ENCODE results near the gene HCCS.

Gene HCCS

GRCh38 chrX:11111037-11111851 is at the start of gene HCCS:
Gene HCCS (plus strand): TSS chrX:11111332. CDS start chrX:11112061, 729 bp downstream.
- Histone ChIP-seq H3K4me3 (IDR thresholded peaks at IDR 0.05; ENCODE audit: insufficient read depth, low read depth, low read length) (no peak within 1 kb of the TSS), H4K20me1 (ENCODE audit: insufficient read depth) (no peaks in the 10 kb centered on the region), H3K79me2 (ENCODE audit: insufficient read depth, low read depth) (peaks cover 33% of the 10 kb centered on the region), H3K36me3 (ENCODE audit: insufficient read depth) (no peaks in the 10 kb centered on the region), H3K27ac (peak within 1 kb of the TSS; percentile 94), H2AFZ (ENCODE audit: low read depth) (peak within 1 kb of the TSS; percentile 82), H3K4me2 (peak within 1 kb of the TSS; percentile 53), H3K27me3 (ENCODE audit: insufficient read depth, low read depth) (no peaks in the 10 kb centered on the region), H3K9ac (peak within 1 kb of the TSS; percentile 98), H3K4me1 (ENCODE audit: low read depth, poor library complexity, severe bottlenecking) (peaks cover 31% of the 10 kb centered on the region)
- TF ChIP-seq, protein P1, sequence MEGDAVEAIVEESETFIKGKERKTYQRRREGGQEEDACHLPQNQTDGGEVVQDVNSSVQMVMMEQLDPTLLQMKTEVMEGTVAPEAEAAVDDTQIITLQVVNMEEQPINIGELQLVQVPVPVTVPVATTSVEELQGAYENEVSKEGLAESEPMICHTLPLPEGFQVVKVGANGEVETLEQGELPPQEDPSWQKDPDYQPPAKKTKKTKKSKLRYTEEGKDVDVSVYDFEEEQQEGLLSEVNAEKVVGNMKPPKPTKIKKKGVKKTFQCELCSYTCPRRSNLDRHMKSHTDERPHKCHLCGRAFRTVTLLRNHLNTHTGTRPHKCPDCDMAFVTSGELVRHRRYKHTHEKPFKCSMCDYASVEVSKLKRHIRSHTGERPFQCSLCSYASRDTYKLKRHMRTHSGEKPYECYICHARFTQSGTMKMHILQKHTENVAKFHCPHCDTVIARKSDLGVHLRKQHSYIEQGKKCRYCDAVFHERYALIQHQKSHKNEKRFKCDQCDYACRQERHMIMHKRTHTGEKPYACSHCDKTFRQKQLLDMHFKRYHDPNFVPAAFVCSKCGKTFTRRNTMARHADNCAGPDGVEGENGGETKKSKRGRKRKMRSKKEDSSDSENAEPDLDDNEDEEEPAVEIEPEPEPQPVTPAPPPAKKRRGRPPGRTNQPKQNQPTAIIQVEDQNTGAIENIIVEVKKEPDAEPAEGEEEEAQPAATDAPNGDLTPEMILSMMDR (conservative IDR thresholded peaks at IDR 0.05; ENCODE audit: low read depth, low read length), result 0 out of 2 replicates have a peak, but pooled peaks have one; percentile 11

GRCh38 chrX:11064276-11064675 is 46.9 kb upstream of the HCCS start:
- Histone ChIP-seq H4K20me1 (ENCODE audit: insufficient read depth) (no peaks in the 10 kb centered on the region), H3K27ac (no peak overlapping the region), H3K9ac (no peak overlapping the region), H3K36me3 (ENCODE audit: insufficient read depth) (no peaks in the 10 kb centered on the region), H3K79me2 (ENCODE audit: insufficient read depth, low read depth) (no peaks in the 10 kb centered on the region), H2AFZ (ENCODE audit: low read depth) (no peak overlapping the region), H3K4me1 (ENCODE audit: low read depth, poor library complexity, severe bottlenecking) (no peaks in the 10 kb centered on the region), H3K27me3 (ENCODE audit: insufficient read depth, low read depth) (no peaks in the 10 kb centered on the region), H3K4me3 (IDR thresholded peaks at IDR 0.05; ENCODE audit: insufficient read depth, low read depth, low read length) (no peak overlapping the region), H3K4me2 (no peak overlapping the region)
- TF ChIP-seq, protein P1 (conservative IDR thresholded peaks at IDR 0.05; ENCODE audit: low read depth, low read length), result no peak

DNA sequence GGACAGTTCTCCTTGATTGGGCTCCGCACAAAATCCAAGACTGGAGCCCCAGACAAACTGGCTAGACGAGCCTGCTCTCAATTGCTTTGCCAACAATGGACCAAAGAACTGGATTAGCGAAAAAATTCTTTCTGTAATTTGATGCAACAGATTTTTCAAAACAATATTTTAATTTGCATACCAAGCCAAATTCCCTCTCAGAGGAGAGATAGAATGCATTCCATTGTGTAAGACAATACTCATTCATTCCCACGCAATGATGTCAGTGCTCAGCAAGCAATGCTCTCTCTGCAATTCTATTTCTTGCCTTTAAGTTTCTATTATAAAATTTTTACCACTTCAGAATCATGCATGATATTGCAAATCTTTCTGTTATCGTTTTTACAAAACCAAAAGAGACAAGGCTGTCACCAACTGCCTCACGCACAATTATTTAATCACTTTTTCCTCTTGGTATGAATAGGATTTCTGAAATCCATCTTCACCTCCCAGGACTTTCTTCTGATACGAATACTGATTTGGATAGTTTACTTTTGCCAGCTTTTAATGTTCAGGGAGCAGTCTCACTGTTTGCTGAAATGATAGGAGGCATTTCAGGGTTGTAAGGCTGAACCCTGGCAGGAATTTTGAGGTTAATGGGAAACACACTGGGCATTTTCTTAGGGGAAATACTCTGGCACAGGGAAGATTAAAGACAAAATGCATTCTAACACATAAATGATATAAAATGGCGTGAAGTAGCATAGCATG is 46.1 kb upstream of the HCCS start:
- no peak overlapping the region for H2AFZ ChIP-seq (ENCODE audit: low read depth)
- no peak overlapping the region for H3K4me3 ChIP-seq (IDR thresholded peaks at IDR 0.05; ENCODE audit: insufficient read depth, low read depth, low read length)
- H3K27ac ChIP-seq, result no peak overlapping the region

GRCh38 chrX:11066812-11067211 is 44.3 kb upstream of the HCCS start:
- H3K4me3 ChIP-seq (IDR thresholded peaks at IDR 0.05; ENCODE audit: insufficient read depth, low read depth, low read length), result no peak overlapping the region
- H3K27me3 ChIP-seq (ENCODE audit: insufficient read depth, low read depth), result no peaks in the 10 kb centered on the region
- H4K20me1 ChIP-seq (ENCODE audit: insufficient read depth), result no peaks in the 10 kb centered on the region
- no peaks in the 10 kb centered on the region for H3K36me3 ChIP-seq (ENCODE audit: insufficient read depth)
- TF ChIP-seq, protein P1 (conservative IDR thresholded peaks at IDR 0.05; ENCODE audit: low read depth, low read length), result no peak
- no peak overlapping the region for H3K4me2 ChIP-seq
- no peaks in the 10 kb centered on the region for H3K79me2 ChIP-seq (ENCODE audit: insufficient read depth, low read depth)
- H3K27ac ChIP-seq, result no peak overlapping the region
- H3K9ac ChIP-seq, result no peak overlapping the region
- H2AFZ ChIP-seq (ENCODE audit: low read depth), result no peak overlapping the region
- H3K4me1 ChIP-seq (ENCODE audit: low read depth, poor library complexity, severe bottlenecking), result no peaks in the 10 kb centered on the region

More for the DNA sequence above, 46.1 kb upstream of the HCCS start:
- H3K4me1 ChIP-seq (ENCODE audit: low read depth, poor library complexity, severe bottlenecking), result no peaks in the 10 kb centered on the region
- no peaks in the 10 kb centered on the region for H4K20me1 ChIP-seq (ENCODE audit: insufficient read depth)
- no peaks in the 10 kb centered on the region for H3K36me3 ChIP-seq (ENCODE audit: insufficient read depth)
- no peak overlapping the region for H3K4me2 ChIP-seq
- no peak overlapping the region for H3K9ac ChIP-seq
- H3K27me3 ChIP-seq (ENCODE audit: insufficient read depth, low read depth), result no peaks in the 10 kb centered on the region
- TF ChIP-seq, protein P1 (conservative IDR thresholded peaks at IDR 0.05; ENCODE audit: low read depth, low read length), result no peak
- no peaks in the 10 kb centered on the region for H3K79me2 ChIP-seq (ENCODE audit: insufficient read depth, low read depth)

All from KMS-11 (cell line).